Adipocyte (in vitro differentiated cells): ENCODE measurements around the gene UNC5C.

Experiments
- DNase-seq: peaks from one replicate; pipeline ENCODE4 v3.0.0-alpha.2; 2015; ENCODE audit warnings: low read depth
- H3K27me3 ChIP-seq: replicated peaks from 2 replicates; pipeline ENCODE4 v1.7.0; 2013; ENCODE audit warnings: mild to moderate bottlenecking, low read length, moderate library complexity; ENCODE audit not compliant: control insufficient read depth, insufficient read depth
- H3K36me3 ChIP-seq: 2 replicates; pipeline ENCODE4 v1.7.0; 2013; ENCODE audit warnings: low read length, mild to moderate bottlenecking, moderate library complexity; ENCODE audit not compliant: control insufficient read depth, insufficient read depth, severe bottlenecking
- H3K4me1 ChIP-seq: 2 replicates; pipeline ENCODE4 v1.7.0; 2013; ENCODE audit warnings: mild to moderate bottlenecking, low read length, moderate library complexity; ENCODE audit not compliant: control insufficient read depth, insufficient read depth
- H3K4me3 ChIP-seq: 2 replicates; pipeline ENCODE4 v1.7.0; 2013; ENCODE audit warnings: mild to moderate bottlenecking, low read length, moderate library complexity
- H3K9ac ChIP-seq: 2 replicates; pipeline ENCODE4 v1.7.0; 2013; ENCODE audit warnings: mild to moderate bottlenecking, low read length, moderate library complexity
- H3K9me3 ChIP-seq: 2 replicates; pipeline ENCODE4 v1.7.0; 2013; ENCODE audit warnings: mild to moderate bottlenecking, low read length, moderate library complexity; ENCODE audit not compliant: control insufficient read depth

UNC5C gene

DNA sequence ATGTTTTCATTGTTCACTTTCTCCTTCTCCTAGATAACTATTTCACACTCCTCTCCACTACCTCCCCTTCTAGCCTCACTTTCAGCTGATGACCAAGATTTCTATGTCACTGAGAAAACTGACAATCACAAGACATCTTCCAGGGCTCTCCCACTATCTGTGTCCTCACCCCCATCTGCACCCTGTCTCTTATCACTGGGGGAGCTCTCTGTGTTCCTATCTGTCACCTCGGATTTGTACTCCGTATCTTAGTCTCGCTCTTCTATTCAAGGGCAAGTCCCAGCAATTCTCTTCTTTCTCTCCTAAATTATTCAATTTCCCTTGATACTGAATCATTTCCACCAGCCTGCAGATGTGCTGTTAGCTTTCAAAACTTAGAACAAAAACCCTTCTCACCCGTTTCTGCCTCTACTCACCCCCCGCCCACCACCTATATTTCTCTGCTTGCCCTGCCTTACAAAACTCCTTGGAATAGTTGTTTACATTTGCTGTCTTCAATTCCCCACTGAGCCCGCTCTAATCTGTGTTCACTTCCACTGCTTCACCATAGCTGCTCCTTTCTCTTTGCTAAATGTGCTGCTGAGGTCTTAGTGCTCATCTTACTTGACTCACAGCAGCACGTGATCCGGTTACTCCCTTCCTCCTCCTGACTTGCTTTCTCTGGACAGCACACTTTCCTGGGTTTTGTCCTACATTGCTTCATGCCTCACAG is 293.2 kb downstream of the UNC5C start:
- Histone ChIP-seq H3K27me3 (no peaks in the 10 kb centered on the region), H3K4me1 (peaks cover 8% of the 10 kb centered on the region), H3K4me3 (peak overlapping the region; percentile 12), H3K36me3 (no peaks in the 10 kb centered on the region), H3K9ac (no peak overlapping the region), H3K9me3 (no peaks in the 10 kb centered on the region)
- DNase-seq: peak; percentile 74

DNA sequence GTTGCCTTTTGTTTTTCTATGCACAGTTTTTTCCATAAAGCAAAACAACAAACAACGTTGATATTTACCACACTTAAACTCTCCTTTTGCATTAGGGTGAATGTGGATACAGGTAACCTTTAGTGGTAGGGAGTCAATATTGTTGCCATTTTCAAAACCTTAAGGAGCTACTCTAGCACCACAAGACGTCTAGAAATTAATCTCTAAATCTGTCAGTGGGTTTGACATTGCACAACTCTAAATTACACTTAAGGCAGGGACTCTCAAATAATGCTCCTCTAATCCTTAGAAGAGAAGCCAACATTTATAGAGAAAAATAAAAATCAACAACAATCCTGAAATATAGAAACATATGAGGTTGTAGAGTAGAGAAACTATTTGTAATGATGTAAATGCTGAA is 297.2 kb downstream of the UNC5C start:
- DNase-seq: peak; percentile 14
- Histone ChIP-seq H3K4me1 (peaks cover 9% of the 10 kb centered on the region), H3K36me3 (no peaks in the 10 kb centered on the region), H3K9me3 (no peaks in the 10 kb centered on the region), H3K27me3 (no peaks in the 10 kb centered on the region), H3K9ac (no peak overlapping the region), H3K4me3 (no peak overlapping the region)

DNA sequence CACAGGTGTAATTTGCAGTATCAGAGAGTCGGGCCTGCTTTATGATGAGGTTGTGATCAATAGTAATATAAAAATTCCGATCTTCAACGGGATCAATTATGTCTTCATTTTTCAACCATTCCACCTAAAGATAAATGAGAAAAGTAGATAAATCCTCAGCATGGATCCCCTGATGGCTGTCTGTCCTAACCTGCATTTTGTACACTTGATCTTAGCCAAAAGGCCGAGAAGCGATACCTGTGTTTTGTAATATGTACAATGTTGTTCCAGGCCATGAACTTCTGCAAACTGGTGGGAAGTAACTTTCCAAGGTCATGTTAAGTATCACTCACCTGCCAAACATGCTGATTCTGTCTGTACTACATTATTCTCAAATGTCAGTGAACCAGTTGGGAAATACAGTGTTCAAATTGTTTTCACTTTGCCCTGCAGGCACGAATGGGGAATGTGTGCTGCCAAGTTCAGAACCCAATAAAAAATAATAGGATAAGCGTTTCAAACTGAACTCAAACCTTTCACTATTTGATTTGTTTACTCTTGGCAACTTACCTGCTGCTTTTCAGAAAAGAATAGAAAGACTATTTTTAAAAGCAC is 298.1 kb downstream of the UNC5C start:
- H3K9ac ChIP-seq: no peak overlapping the region
- peak; percentile 77 for DNase-seq
- H3K36me3 ChIP-seq: no peaks in the 10 kb centered on the region
- H3K9me3 ChIP-seq: no peaks in the 10 kb centered on the region
- H3K4me3 ChIP-seq: no peak overlapping the region
- no peaks in the 10 kb centered on the region for H3K27me3 ChIP-seq
- peaks cover 3% of the 10 kb centered on the region for H3K4me1 ChIP-seq

DNA sequence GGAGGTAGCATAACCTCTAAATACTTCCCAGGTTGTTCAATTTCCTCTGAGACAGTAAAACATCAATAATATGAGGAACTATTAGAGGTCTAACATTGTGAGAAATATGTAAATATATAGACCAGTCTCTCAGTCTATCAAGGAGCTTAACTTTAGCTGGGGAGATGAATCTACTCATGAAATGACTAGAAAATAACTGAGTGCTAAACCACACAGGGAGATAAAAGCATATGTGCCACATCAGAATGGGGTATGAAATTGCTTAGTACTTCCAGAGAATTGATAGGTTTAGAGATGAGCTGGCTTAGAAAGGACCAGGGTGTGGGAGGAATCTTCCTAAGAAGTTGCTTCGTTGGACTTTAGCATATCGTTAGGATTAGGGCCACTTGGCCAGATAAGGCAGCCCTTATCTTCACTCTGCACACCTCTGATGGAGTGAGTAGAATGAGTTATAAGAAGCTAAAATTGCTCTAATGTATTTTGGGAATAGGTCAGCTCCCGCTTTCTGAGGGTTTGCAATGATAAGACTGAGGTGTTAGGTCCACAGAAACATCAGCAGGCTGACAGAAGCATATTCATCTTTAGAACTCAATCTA is 299.2 kb downstream of the UNC5C start:
- Histone ChIP-seq H3K36me3 (no peaks in the 10 kb centered on the region), H3K9me3 (no peaks in the 10 kb centered on the region), H3K4me3 (no peak overlapping the region), H3K9ac (no peak overlapping the region), H3K4me1 (peaks cover 3% of the 10 kb centered on the region), H3K27me3 (no peaks in the 10 kb centered on the region)
- no peak for DNase-seq

DNA sequence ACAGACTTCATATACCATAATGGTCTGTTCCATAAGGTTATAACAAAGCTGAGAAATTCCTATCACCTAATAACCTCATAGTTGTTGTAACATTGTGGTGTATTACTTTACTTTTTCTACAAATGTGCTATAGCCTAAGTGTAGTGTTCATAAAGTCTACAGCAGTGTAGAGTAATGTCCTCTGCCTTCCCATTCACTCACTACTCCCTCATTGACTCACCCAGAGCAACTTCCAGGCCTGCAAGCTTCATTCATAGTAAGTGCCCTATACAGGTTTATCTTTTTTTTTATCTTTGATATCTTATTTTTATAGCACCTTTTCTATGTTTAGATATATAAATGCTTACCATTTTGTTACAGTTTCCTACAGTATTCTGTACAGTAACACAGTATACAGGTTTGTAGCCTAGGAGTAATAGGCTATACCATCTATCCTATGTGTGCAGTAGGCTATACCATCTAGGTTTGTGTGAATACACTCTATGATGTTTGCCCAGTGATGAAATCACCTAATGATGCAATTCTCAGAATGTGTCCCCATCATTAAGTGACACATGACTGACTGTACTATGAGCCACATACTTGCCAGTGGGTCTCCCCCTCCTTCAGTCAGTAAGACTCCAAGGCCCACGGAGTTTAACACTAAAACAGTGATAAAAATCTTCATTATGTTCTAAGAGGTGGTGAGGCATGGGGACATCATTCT is 299.9 kb downstream of the UNC5C start:
- H3K27me3 ChIP-seq: no peaks in the 10 kb centered on the region
- H3K36me3 ChIP-seq: no peaks in the 10 kb centered on the region
- DNase-seq: no peak
- H3K9ac ChIP-seq: no peak overlapping the region
- H3K9me3 ChIP-seq: no peaks in the 10 kb centered on the region
- no peak overlapping the region for H3K4me3 ChIP-seq
- peaks cover 3% of the 10 kb centered on the region for H3K4me1 ChIP-seq

DNA sequence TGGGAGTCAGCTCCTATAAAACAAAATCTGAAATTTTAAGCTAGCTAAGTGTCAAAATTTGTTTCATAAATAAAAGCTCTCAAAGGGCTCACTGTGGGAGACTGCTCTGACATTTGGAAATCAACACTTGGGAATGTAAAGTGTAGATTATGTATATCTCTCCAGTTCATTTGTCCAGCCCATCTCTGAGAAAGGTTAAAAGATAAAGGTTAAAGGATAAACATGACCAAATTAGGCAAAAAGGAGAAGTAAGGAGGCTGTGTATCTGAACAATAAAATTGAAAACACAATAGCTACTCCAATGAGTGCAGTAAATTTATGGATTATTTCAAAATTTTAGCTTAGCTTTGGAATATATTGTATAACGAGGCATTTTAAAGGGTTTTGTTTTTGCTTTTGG is 304.9 kb downstream of the UNC5C start:
- Histone ChIP-seq H3K27me3 (no peaks in the 10 kb centered on the region), H3K36me3 (no peaks in the 10 kb centered on the region), H3K9ac (no peak overlapping the region), H3K4me1 (no peaks in the 10 kb centered on the region), H3K9me3 (no peaks in the 10 kb centered on the region), H3K4me3 (no peak overlapping the region)
- no peak for DNase-seq

DNA sequence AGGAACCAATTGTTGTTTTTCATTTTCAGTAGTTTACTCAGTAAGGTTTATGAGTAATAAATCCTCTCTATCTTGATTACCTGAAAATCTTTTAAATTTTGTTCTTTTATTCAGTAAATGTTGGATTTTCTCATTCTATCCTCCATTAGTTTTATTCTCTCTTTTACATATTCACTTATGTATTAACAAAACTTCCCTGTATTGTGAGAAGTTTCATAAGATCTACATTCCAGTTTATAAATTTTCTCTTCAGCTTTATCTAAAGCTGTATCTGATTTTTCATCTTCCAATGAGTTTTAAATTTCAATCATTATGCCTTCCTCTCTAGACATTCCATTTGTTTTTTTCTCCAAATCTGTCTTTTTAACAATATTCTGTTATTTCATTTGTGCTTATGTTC is 310.2 kb downstream of the UNC5C start:
- H3K4me1 ChIP-seq: no peaks in the 10 kb centered on the region
- no peaks in the 10 kb centered on the region for H3K36me3 ChIP-seq
- H3K4me3 ChIP-seq: no peak overlapping the region
- no peak overlapping the region for H3K9ac ChIP-seq
- no peak for DNase-seq
- no peaks in the 10 kb centered on the region for H3K9me3 ChIP-seq
- no peaks in the 10 kb centered on the region for H3K27me3 ChIP-seq

DNA sequence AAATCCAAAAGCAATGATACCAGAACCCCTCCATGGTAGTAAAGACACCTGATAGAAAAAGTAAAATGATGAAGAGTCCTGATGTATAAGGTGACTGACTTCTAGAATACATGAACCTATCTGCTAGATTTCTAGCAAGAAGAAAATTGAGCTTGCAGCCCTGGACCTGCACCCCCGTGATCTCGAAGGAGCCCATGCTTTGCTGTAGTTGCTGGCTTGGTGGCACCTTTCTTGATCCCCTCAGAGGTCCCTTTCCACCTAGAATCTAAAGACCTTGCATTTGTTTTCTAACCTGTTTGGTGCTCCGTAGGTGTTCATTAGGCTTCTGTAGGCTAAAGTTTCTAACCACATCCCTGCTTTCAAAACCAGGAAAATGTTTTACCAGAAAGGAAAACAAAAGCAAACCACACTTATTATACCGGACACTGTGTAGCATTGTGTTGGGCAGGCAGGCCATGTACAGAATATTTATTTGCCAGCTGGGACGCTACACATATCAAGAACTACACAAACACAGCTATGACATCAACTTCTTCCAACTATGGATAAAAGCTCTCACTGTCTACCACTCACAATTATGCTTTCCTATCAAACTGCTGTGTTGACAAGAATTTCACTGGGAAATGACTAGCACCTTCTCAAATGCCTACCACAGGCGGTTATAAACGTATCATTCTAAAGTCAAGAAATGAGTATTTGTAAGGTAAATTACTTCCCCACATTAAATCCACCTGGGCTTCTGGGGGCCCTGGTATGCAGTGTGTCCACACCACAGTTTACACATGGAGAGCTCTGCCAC is 316.2 kb downstream of the UNC5C start:
- Histone ChIP-seq H3K4me1 (no peaks in the 10 kb centered on the region), H3K27me3 (no peaks in the 10 kb centered on the region), H3K9me3 (no peaks in the 10 kb centered on the region), H3K9ac (no peak overlapping the region), H3K36me3 (no peaks in the 10 kb centered on the region), H3K4me3 (no peak overlapping the region)
- no peak for DNase-seq

DNA sequence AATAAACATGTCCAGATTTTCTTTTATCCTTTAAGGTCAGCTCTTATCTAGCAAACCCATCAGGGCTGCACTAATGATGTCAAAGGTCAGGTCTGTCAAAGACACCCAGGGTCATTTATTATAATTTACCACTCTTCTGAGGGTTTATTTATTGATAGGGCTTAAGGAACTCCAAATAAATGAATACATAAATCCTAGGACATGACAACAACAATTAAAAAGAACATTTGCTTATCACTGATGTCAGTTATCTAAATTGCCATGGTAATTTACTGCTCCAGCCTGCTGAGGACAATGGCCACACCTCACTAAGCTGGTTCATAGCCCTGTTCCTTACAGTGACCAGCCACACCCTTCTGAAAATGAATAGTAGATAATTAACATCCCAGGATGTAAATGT is 317.1 kb downstream of the UNC5C start:
- H3K9me3 ChIP-seq: no peaks in the 10 kb centered on the region
- no peaks in the 10 kb centered on the region for H3K4me1 ChIP-seq
- H3K36me3 ChIP-seq: no peaks in the 10 kb centered on the region
- DNase-seq: no peak
- no peaks in the 10 kb centered on the region for H3K27me3 ChIP-seq
- no peak overlapping the region for H3K4me3 ChIP-seq
- no peak overlapping the region for H3K9ac ChIP-seq

DNA sequence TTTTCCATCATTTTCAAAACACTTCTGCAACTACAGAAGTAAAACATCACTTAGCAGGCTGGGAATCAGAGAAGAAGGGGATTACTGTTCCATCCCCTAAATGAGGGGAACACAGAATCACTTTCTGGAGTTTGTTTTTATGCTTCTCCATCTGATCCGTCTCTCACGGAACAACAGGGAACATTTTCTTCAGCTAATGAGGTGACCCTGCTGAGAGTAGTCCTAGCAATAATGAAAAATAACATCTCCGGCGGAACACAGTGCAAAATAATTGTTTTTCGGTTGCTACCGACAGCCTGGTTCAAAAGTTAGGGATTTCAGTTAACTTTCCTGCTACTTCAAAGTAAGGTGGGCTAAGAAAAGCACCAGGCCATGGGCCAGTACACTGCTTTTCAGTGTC is 322.9 kb downstream of the UNC5C start:
- Histone ChIP-seq H3K36me3 (no peaks in the 10 kb centered on the region), H3K4me3 (no peak overlapping the region)
- DNase-seq: no peak

DNA sequence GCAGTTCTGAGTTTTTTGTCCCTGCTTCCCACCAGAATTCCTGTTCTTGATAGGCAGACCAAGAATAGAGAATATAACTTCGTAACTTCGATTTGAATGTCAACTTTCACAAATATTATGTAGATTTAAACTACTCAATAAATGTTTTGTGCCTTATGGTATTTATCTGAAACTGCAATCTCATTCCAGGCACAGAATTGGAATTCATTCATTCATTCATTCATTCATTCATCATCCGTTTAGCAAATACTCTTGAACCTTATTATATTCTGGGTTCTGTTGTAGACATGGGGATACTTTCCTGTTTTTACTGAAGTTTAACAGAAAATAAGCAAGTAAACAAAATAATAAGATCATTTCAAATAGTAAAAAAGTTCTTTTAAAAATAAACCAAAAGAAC is 324.4 kb downstream of the UNC5C start:
- DNase-seq: no peak
- no peaks in the 10 kb centered on the region for H3K36me3 ChIP-seq
- no peaks in the 10 kb centered on the region for H3K9me3 ChIP-seq
- H3K9ac ChIP-seq: no peak overlapping the region
- no peaks in the 10 kb centered on the region for H3K4me1 ChIP-seq
- no peaks in the 10 kb centered on the region for H3K27me3 ChIP-seq
- H3K4me3 ChIP-seq: no peak overlapping the region

More for the DNA sequence above, 322.9 kb downstream of the UNC5C start:
- Histone ChIP-seq H3K9me3 (no peaks in the 10 kb centered on the region), H3K27me3 (no peaks in the 10 kb centered on the region), H3K4me1 (no peaks in the 10 kb centered on the region), H3K9ac (no peak overlapping the region)
